Measurements from ENCODE around the gene FOXN1.
A peak's percentile ranks its signal among the peaks of the same experiment; 100 is the strongest.

Gene FOXN1

GRCh38 chr17:28526381-28526780, 20.2 kb downstream of the FOXN1 start:
- ATAC-seq (ENCODE audit: low read depth) (no peak), DNase-seq (ENCODE audit: low spot score) (no peak)
- Histone ChIP-seq H3K4me3 (ENCODE audit: severe bottlenecking) (no peak overlapping the region), H3K36me3 (ENCODE audit: low read depth) (no peaks in the 10 kb centered on the region), H3K27me3 (ENCODE audit: insufficient read depth, poor library complexity, severe bottlenecking) (no peaks in the 10 kb centered on the region), H3K9me3 (ENCODE audit: severe bottlenecking) (no peaks in the 10 kb centered on the region), H3K27ac (ENCODE audit: poor library complexity, severe bottlenecking) (no peak overlapping the region), H3K4me1 (ENCODE audit: insufficient read depth, poor library complexity, severe bottlenecking) (peaks cover 13% of the 10 kb centered on the region)
- no peak for TF ChIP-seq CTCF (IDR thresholded peaks at IDR 0.05; ENCODE audit: poor library complexity, severe bottlenecking)

- Histone ChIP-seq H3K36me3 (ENCODE audit: low read depth) (no peaks in the 10 kb centered on the region), H3K4me3 (ENCODE audit: severe bottlenecking) (no peak overlapping the region), H3K4me1 (ENCODE audit: insufficient read depth, poor library complexity, severe bottlenecking) (peaks cover 13% of the 10 kb centered on the region), H3K27me3 (ENCODE audit: insufficient read depth, poor library complexity, severe bottlenecking) (no peaks in the 10 kb centered on the region), H3K27ac (ENCODE audit: poor library complexity, severe bottlenecking) (no peak overlapping the region), H3K9me3 (ENCODE audit: severe bottlenecking) (no peaks in the 10 kb centered on the region)
- DNase-seq (ENCODE audit: low spot score) (no peak), ATAC-seq (ENCODE audit: low read depth) (no peak)
- no peak for TF ChIP-seq CTCF (IDR thresholded peaks at IDR 0.05; ENCODE audit: poor library complexity, severe bottlenecking)
Observed at GRCh38 chr17:28527181-28527681, 21.1 kb downstream of the FOXN1 start.

- no peaks in the 10 kb centered on the region for H3K27me3 ChIP-seq (ENCODE audit: insufficient read depth, poor library complexity, severe bottlenecking)
- TF ChIP-seq CTCF (IDR thresholded peaks at IDR 0.05; ENCODE audit: poor library complexity, severe bottlenecking), result no peak
- no peaks in the 10 kb centered on the region for H3K36me3 ChIP-seq (ENCODE audit: low read depth)
- H3K4me3 ChIP-seq (ENCODE audit: severe bottlenecking), result no peak overlapping the region
- DNase-seq (ENCODE audit: low spot score) (no peak), ATAC-seq (ENCODE audit: low read depth) (peak; percentile 33; the same call in 2 of the 3 replicates)
- H3K9me3 ChIP-seq (ENCODE audit: severe bottlenecking), result no peaks in the 10 kb centered on the region
- no peak overlapping the region for H3K27ac ChIP-seq (ENCODE audit: poor library complexity, severe bottlenecking)
- H3K4me1 ChIP-seq (ENCODE audit: insufficient read depth, poor library complexity, severe bottlenecking), result peaks cover 16% of the 10 kb centered on the region
Observed at GRCh38 chr17:28527859-28528258, 21.7 kb downstream of the FOXN1 start.

- ATAC-seq (ENCODE audit: low read depth) (no peak), DNase-seq (ENCODE audit: low spot score) (no peak)
- Histone ChIP-seq H3K27me3 (ENCODE audit: insufficient read depth, poor library complexity, severe bottlenecking) (no peaks in the 10 kb centered on the region), H3K27ac (ENCODE audit: poor library complexity, severe bottlenecking) (no peak overlapping the region), H3K36me3 (ENCODE audit: low read depth) (no peaks in the 10 kb centered on the region), H3K4me3 (ENCODE audit: severe bottlenecking) (no peak overlapping the region), H3K9me3 (ENCODE audit: severe bottlenecking) (no peaks in the 10 kb centered on the region), H3K4me1 (ENCODE audit: insufficient read depth, poor library complexity, severe bottlenecking) (peaks cover 22% of the 10 kb centered on the region)
- TF ChIP-seq CTCF (IDR thresholded peaks at IDR 0.05; ENCODE audit: poor library complexity, severe bottlenecking), result no peak
Observed at GRCh38 chr17:28528327-28529012, 22.3 kb downstream of the FOXN1 start.

GRCh38 chr17:28529013-28529400, 22.9 kb downstream of the FOXN1 start:
- TF ChIP-seq CTCF (IDR thresholded peaks at IDR 0.05; ENCODE audit: poor library complexity, severe bottlenecking), result no peak
- Histone ChIP-seq H3K27ac (ENCODE audit: poor library complexity, severe bottlenecking) (no peak overlapping the region), H3K36me3 (ENCODE audit: low read depth) (no peaks in the 10 kb centered on the region), H3K4me3 (ENCODE audit: severe bottlenecking) (no peak overlapping the region), H3K9me3 (ENCODE audit: severe bottlenecking) (no peaks in the 10 kb centered on the region), H3K27me3 (ENCODE audit: insufficient read depth, poor library complexity, severe bottlenecking) (no peaks in the 10 kb centered on the region), H3K4me1 (ENCODE audit: insufficient read depth, poor library complexity, severe bottlenecking) (peaks cover 22% of the 10 kb centered on the region)
- ATAC-seq (ENCODE audit: low read depth) (no peak), DNase-seq (ENCODE audit: low spot score) (no peak)

All from RWPE2 (cell line).